Mucosa of stomach (tissue), 1 donor: ENCODE data around the gene ZNF573.

Experiments
- H3K27me3 ChIP-seq: one replicate; pipeline ENCODE4 v1.7.0; 2013; ENCODE audit warnings: mild to moderate bottlenecking, low read length; ENCODE audit not compliant: control insufficient read depth, insufficient read depth
- H3K36me3 ChIP-seq: one replicate; pipeline ENCODE4 v1.7.0; 2013; ENCODE audit warnings: low read length; ENCODE audit not compliant: control insufficient read depth, insufficient read depth
- H3K4me1 ChIP-seq: one replicate; pipeline ENCODE4 v1.7.0; 2013; ENCODE audit warnings: mild to moderate bottlenecking, low read length; ENCODE audit not compliant: control insufficient read depth, insufficient read depth
- H3K4me3 ChIP-seq: one replicate; pipeline ENCODE4 v1.7.0; 2013; ENCODE audit warnings: low read length
- H3K9ac ChIP-seq: one replicate; pipeline ENCODE4 v1.7.0; 2013; ENCODE audit warnings: mild to moderate bottlenecking, low read length, moderate library complexity
- H3K9me3 ChIP-seq: one replicate; pipeline ENCODE4 v1.7.0; 2013; ENCODE audit warnings: mild to moderate bottlenecking, low read length, moderate library complexity; ENCODE audit not compliant: control insufficient read depth
- donor health status: Pancreatic carcinoma.

The ZNF573 gene

DNA sequence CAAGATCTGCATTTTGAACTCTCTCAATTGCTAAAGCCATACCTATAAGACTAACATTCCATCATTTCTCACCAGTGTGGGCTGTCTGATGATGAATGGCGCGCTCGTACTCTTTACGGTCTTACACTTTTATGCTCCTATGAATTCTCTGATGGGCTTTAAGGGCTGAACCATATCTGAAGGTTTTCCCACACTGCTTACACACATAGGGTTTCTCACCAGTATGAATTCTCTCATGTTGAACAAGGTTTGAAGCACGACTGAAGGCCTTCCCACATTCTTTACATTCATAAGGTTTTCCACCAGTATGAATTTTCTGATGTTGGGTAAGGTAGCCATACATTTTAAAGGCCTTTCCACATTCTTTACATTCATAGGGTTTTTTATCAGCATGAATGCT lies 41.0 kb downstream of the ZNF573 start:
- Histone ChIP-seq H3K9ac (no peak overlapping the region), H3K4me3 (no peak overlapping the region), H3K9me3 (peaks cover 17% of the 10 kb centered on the region)

DNA sequence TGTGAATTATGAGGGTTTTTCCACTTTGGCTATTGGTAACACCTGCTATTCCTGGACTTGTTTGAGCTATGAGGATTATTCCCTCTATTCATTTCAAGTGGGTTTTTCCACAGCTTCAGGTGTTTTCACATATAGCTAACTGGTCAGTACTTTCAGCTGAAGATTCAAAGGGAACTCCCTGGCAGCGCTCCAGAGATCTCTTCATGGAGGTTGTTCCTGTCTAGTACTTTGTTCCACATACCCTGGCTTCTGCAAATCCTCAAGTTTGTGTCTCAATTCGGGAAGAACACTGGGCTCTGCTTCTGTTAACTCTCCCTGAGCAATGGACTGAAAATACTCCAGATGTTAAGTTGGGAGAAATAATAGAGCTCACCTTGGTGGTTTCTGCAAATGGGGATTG lies 54.2 kb downstream of the ZNF573 start:
- H3K4me3 ChIP-seq, result no peak overlapping the region
- no peak overlapping the region for H3K9ac ChIP-seq
- H3K36me3 ChIP-seq, result no peaks in the 10 kb centered on the region
- H3K27me3 ChIP-seq, result no peaks in the 10 kb centered on the region
- H3K9me3 ChIP-seq, result no peaks in the 10 kb centered on the region
- no peaks in the 10 kb centered on the region for H3K4me1 ChIP-seq

More for the DNA sequence above, 41.0 kb downstream of the ZNF573 start:
- Histone ChIP-seq H3K27me3 (no peaks in the 10 kb centered on the region), H3K36me3 (peaks cover 8% of the 10 kb centered on the region), H3K4me1 (no peaks in the 10 kb centered on the region)

GRCh38 chr19:37719927-37720265 lies 59.5 kb downstream of the ZNF573 start:
- Histone ChIP-seq H3K4me3 (peak overlapping the region; percentile 83), H3K4me1 (peaks cover 5% of the 10 kb centered on the region), H3K9ac (peak overlapping the region; percentile 84), H3K9me3 (no peaks in the 10 kb centered on the region), H3K27me3 (no peaks in the 10 kb centered on the region), H3K36me3 (no peaks in the 10 kb centered on the region)

GRCh38 chr19:37719111-37719926 lies 60.1 kb downstream of the ZNF573 start, which contains the start of gene ZNF607:
Gene ZNF607, minus strand, starts transcription at chr19:37719761. Its CDS starts 8,143 bp downstream, at chr19:37711618.
- Histone ChIP-seq H3K4me3 (peak within 1 kb of the TSS; percentile 83), H3K9ac (peak within 1 kb of the TSS; percentile 84), H3K9me3 (no peaks in the 10 kb centered on the region), H3K27me3 (no peaks in the 10 kb centered on the region), H3K36me3 (no peaks in the 10 kb centered on the region), H3K4me1 (peaks cover 5% of the 10 kb centered on the region)

DNA sequence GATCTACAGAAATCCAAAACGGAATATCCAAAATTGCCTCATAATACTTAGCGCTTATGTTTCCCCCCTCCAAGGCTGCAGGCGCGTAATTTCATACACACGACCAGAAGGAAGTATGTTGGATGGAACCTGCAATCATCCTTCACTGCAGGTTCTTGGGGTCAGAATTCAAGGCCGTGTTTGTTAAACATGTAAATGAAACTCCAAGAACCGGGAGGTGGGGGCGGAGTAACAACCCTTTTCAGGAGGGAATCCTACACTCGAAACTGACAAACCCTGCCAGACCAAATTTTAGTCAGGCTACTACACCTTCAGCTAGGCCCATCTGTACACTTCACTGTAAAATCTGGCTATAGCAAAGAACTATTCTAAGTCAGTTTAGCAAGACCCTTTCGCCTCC lies 61.1 kb downstream of the ZNF573 start:
- no peaks in the 10 kb centered on the region for H3K27me3 ChIP-seq
- peak overlapping the region; percentile 84 for H3K9ac ChIP-seq
- peak overlapping the region; percentile 83 for H3K4me3 ChIP-seq
- no peaks in the 10 kb centered on the region for H3K9me3 ChIP-seq
- peaks cover 5% of the 10 kb centered on the region for H3K4me1 ChIP-seq
- no peaks in the 10 kb centered on the region for H3K36me3 ChIP-seq

- no peaks in the 10 kb centered on the region for H3K36me3 ChIP-seq
- H3K4me1 ChIP-seq, result peaks cover 5% of the 10 kb centered on the region
- H3K4me3 ChIP-seq, result no peak overlapping the region
- H3K9ac ChIP-seq, result no peak overlapping the region
- no peaks in the 10 kb centered on the region for H3K9me3 ChIP-seq
- no peaks in the 10 kb centered on the region for H3K27me3 ChIP-seq
These were observed 63.2 kb downstream of the ZNF573 start for GRCh38 chr19:37716140-37716539.

DNA sequence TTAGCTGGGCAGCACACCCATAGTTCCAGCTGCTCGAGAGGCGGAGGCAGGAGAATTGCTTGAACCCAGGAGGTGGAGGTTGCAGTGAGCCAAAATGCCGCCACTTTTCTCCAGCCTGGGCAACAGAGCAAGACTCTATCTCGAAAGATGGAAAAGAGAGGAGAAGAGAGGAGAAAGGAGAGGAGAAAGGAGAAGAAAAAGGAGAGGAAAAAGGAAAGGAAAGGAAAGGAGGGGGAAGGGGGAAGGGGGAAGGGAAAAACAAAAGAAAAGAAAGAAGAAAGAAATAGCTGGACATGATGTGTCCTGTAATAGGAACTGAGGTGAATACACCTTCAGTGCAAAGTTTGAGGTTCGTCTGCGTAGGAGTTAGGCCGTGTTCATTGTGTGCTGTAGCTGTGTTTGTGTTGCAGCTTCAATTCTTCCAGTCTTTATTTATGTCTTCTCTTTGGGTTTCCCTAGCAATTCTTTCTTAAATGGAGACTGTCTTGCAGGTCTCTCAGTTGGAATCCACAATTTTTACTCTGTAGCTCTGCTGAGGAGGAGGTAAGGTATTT lies 73.3 kb downstream of the ZNF573 start:
- Histone ChIP-seq H3K9ac (no peak overlapping the region), H3K36me3 (no peaks in the 10 kb centered on the region), H3K27me3 (no peaks in the 10 kb centered on the region), H3K4me3 (no peak overlapping the region), H3K9me3 (no peaks in the 10 kb centered on the region), H3K4me1 (no peaks in the 10 kb centered on the region)

GRCh38 chr19:37699057-37699456 lies 80.3 kb downstream of the ZNF573 start:
- no peak overlapping the region for H3K4me3 ChIP-seq
- no peaks in the 10 kb centered on the region for H3K27me3 ChIP-seq
- H3K9ac ChIP-seq, result no peak overlapping the region
- H3K4me1 ChIP-seq, result no peaks in the 10 kb centered on the region
- H3K36me3 ChIP-seq, result peaks cover 7% of the 10 kb centered on the region
- no peaks in the 10 kb centered on the region for H3K9me3 ChIP-seq

DNA sequence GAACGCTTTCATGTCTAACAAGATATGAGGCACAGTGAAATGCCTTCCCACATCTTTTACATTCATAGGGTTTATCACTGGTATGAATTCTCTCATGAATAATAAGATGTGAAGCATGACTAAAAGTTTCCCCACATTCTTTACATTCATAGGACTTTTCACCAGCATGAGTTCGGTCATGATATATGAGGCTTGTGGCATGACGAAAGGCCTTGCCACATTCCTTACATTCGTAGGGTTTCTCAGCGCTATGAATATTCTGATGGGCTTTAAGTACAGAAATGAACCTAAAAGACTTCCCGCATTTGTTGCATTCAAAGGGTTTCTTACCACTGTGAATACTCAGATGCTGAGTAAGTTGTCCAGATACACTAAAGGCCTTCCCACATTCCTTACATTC lies 81.2 kb downstream of the ZNF573 start:
- no peak overlapping the region for H3K9ac ChIP-seq

GRCh38 chr19:37695144-37695899 lies 84.1 kb downstream of the ZNF573 start:
- no peak overlapping the region for H3K9ac ChIP-seq
- H3K9me3 ChIP-seq, result no peaks in the 10 kb centered on the region
- no peaks in the 10 kb centered on the region for H3K27me3 ChIP-seq
- H3K4me1 ChIP-seq, result no peaks in the 10 kb centered on the region
- H3K4me3 ChIP-seq, result no peak overlapping the region
- peaks cover 7% of the 10 kb centered on the region for H3K36me3 ChIP-seq

More for the DNA sequence above, 81.2 kb downstream of the ZNF573 start:
- Histone ChIP-seq H3K4me1 (no peaks in the 10 kb centered on the region), H3K36me3 (peaks cover 7% of the 10 kb centered on the region), H3K4me3 (no peak overlapping the region), H3K9me3 (no peaks in the 10 kb centered on the region), H3K27me3 (no peaks in the 10 kb centered on the region)

GRCh38 chr19:37692956-37693620 lies 86.3 kb downstream of the ZNF573 start:
- H3K4me3 ChIP-seq, result no peak overlapping the region
- no peak overlapping the region for H3K9ac ChIP-seq

More at GRCh38 chr19:37692956-37693620, 86.3 kb downstream of the ZNF573 start:
- Histone ChIP-seq H3K9me3 (no peaks in the 10 kb centered on the region), H3K27me3 (no peaks in the 10 kb centered on the region), H3K4me1 (no peaks in the 10 kb centered on the region), H3K36me3 (no peaks in the 10 kb centered on the region)
